ENCODE data around the gene MAPT. TPM values are rescaled to one million over a fixed set of nuclear protein-coding genes. Genes with fewer than 3 reads are reported as not detected.

MAPT gene
- total RNA-seq, 4 donors from 2014 or later = 70.3 to 120 (median 82.8) TPM

DNA sequence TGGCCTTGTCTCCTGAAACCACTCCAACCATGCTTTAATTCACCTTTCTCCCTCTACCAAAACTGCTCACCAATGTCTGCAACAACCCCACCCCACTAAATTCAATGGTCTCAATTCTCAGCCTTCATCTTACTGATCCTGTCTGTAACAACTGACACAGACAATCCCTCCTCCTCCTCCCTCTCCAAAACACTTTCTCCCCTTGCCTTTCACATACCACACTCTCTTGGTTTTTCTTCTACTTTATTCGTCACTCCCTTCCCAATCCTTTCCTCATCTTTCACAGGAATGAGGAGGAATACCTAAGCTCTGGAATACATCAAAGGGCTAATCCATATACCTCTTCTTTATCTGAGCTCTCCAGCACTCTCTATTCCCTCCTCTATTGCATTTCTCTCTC lies 170.1 kb downstream of the MAPT start:
- no peaks in the 10 kb centered on the region for H3K9me3 ChIP-seq
- peaks cover 17 to 28% of the 10 kb centered on the region in 2 donors for H3K4me1 ChIP-seq
- TF ChIP-seq POLR2A (IDR thresholded peaks at IDR 0.05) = no peak
- TF ChIP-seq, protein P1, sequence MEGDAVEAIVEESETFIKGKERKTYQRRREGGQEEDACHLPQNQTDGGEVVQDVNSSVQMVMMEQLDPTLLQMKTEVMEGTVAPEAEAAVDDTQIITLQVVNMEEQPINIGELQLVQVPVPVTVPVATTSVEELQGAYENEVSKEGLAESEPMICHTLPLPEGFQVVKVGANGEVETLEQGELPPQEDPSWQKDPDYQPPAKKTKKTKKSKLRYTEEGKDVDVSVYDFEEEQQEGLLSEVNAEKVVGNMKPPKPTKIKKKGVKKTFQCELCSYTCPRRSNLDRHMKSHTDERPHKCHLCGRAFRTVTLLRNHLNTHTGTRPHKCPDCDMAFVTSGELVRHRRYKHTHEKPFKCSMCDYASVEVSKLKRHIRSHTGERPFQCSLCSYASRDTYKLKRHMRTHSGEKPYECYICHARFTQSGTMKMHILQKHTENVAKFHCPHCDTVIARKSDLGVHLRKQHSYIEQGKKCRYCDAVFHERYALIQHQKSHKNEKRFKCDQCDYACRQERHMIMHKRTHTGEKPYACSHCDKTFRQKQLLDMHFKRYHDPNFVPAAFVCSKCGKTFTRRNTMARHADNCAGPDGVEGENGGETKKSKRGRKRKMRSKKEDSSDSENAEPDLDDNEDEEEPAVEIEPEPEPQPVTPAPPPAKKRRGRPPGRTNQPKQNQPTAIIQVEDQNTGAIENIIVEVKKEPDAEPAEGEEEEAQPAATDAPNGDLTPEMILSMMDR (IDR thresholded peaks at IDR 0.05 in 4 of 5, conservative IDR thresholded peaks at IDR 0.05 in 1 of 5) = no peak
- H3K27ac ChIP-seq = peak overlapping the region in 3 of 4 donors; percentile 65 to 70 (median 69)
- intact Hi-C loops (cut with DNase I; ENCODE audit: low total_unique reads) = loop anchor here (5.0 kb wide), 1 partner anchor 98 kb away; no protein-coding TSS in a partner anchor
- no peak overlapping the region for H3K4me3 ChIP-seq
- DNase-seq (no peak), ATAC-seq (no peak)
- H3K27me3 ChIP-seq = no peaks in the 10 kb centered on the region
- peaks cover 0 to 25% of the 10 kb centered on the region in 2 donors for H3K36me3 ChIP-seq
- in situ Hi-C loops (cut with MboI; ENCODE audit: low sequenced_read_pairs in 4 of 4) = no loop called here

DNA sequence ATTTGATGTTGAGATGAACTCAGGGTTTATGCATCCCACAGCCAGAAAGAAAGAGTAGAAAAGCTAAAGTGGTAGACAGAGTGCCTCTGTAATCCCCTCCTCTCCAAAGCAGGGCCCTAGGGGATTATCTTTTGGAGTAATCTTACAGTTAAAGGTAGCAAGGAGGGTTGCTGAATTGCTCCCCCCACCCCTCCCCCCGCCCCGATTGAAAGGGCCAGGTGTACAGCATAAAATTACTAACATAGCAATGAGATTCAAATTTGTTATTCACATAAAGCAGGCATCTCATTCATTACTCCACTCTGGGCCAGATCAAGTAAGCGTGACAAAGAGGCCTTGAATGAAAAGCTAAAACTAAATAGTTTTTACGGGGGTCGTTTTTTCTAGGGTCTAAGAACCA lies 177.4 kb downstream of the MAPT start:
- peak overlapping the region in 3 of 4 donors; percentile 14 to 53 (median 48) for H3K27ac ChIP-seq
- intact Hi-C loops (cut with DNase I; ENCODE audit: low total_unique reads) = no loop called here
- in situ Hi-C loops (cut with MboI; ENCODE audit: low sequenced_read_pairs in 4 of 4) = no loop called here
- H3K27me3 ChIP-seq = no peaks in the 10 kb centered on the region
- DNase-seq (no peak), ATAC-seq (peak in 1 of 2 donors; percentile 27)
- no peaks in the 10 kb centered on the region for H3K36me3 ChIP-seq
- no peak overlapping the region for H3K4me3 ChIP-seq
- peaks cover 34 to 47% of the 10 kb centered on the region in 2 donors for H3K4me1 ChIP-seq
- no peaks in the 10 kb centered on the region for H3K9me3 ChIP-seq
- TF ChIP-seq POLR2A (IDR thresholded peaks at IDR 0.05) = no peak
- TF ChIP-seq, protein P1 (IDR thresholded peaks at IDR 0.05 in 4 of 5, conservative IDR thresholded peaks at IDR 0.05 in 1 of 5) = no peak

DNA sequence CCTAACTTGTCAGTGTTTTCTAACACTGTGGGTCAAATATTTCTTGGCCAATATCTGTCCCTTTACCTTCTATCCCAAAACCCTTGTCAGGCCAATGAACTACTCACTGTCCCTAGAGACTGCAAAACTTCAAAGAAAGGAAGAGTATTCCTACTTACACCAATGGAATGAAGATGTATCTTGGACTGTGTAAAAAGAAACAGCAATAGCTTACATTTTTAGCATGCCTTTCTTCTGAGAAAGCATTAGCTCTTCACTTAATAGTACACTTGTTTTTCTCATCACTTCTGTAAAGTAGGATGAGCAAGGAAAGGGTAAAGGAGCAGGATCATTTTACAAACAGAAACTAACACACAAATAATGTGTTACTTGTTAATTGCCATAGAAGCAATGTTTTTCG lies 178.6 kb downstream of the MAPT start:
- H3K36me3 ChIP-seq = no peaks in the 10 kb centered on the region
- in situ Hi-C loops (cut with MboI; ENCODE audit: low sequenced_read_pairs in 4 of 4) (no loop called here), intact Hi-C loops (cut with DNase I; ENCODE audit: low total_unique reads) (no loop called here)
- no peak overlapping the region for H3K4me3 ChIP-seq
- H3K9me3 ChIP-seq = no peaks in the 10 kb centered on the region
- peaks cover 36 to 49% of the 10 kb centered on the region in 2 donors for H3K4me1 ChIP-seq
- no peaks in the 10 kb centered on the region for H3K27me3 ChIP-seq
- no peak for TF ChIP-seq POLR2A (IDR thresholded peaks at IDR 0.05)
- TF ChIP-seq, protein P1 (IDR thresholded peaks at IDR 0.05 in 4 of 5, conservative IDR thresholded peaks at IDR 0.05 in 1 of 5) = no peak
- ATAC-seq (no peak), DNase-seq (no peak)
- peak overlapping the region in 2 of 4 donors; percentile 48 to 53 for H3K27ac ChIP-seq

DNA sequence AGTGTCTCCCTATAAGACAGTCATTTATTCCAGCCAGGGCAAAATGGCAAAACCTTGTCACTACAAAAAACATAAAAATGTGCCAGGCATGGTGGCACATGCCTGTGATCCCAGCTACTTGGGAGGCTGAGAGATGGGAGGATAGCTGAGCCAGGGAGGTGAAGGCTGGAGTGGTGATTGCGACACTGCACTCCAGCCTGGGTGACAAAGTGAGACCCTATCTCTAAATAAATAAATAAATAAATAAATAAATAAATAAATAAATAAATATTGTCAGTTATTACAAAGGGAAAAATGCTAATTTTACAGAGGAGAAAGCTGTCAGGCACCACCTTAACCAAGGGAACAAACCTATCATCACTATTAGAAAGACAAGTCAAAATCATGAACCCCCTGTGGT lies 180.2 kb downstream of the MAPT start:
- Histone ChIP-seq H3K9me3 (no peaks in the 10 kb centered on the region), H3K4me1 (peaks cover 51 to 57% of the 10 kb centered on the region in 2 donors), H3K27me3 (no peaks in the 10 kb centered on the region), H3K4me3 (no peak overlapping the region), H3K27ac (no peak overlapping the region), H3K36me3 (no peaks in the 10 kb centered on the region)
- no peak for ATAC-seq
- no peak for DNase-seq
- TF ChIP-seq POLR2A (IDR thresholded peaks at IDR 0.05) = no peak
- TF ChIP-seq, protein P1 (IDR thresholded peaks at IDR 0.05 in 4 of 5, conservative IDR thresholded peaks at IDR 0.05 in 1 of 5) = no peak
- intact Hi-C loops (cut with DNase I; ENCODE audit: low total_unique reads) = no loop called here
- in situ Hi-C loops (cut with MboI; ENCODE audit: low sequenced_read_pairs in 4 of 4) = no loop called here

Other genes with a start within 250 kb of the MAPT start
- gene CRHR1, start 110.2 kb upstream of the MAPT start, total RNA-seq = not detected
- not detected for gene SPPL2C, start 49.7 kb upstream of the MAPT start, total RNA-seq
- gene STH, start 104.7 kb downstream of the MAPT start, total RNA-seq = not detected